SK-N-SH (cell line): Measurements from ENCODE around the gene IKZF2. TPM values are rescaled to one million over a fixed set of nuclear protein-coding genes. Genes with fewer than 3 reads are reported as not detected.

Experiments
- CTCF ChIA-PET: fragments of 300-600, 350-600 bp; formaldehyde crosslinking; extraction: SDS; loops from one replicate; lab custom pipeline; 2021; lab: Yijun Ruan, JAX
- POLR2A ChIA-PET: fragments of 350-600 bp; sonication (Branson Sonifier 250); formaldehyde crosslinking; extraction: SDS; loops from one replicate; lab custom pipeline; 2020; ENCODE audit warnings: antibody characterized with exemption, inconsistent platforms; lab: Yijun Ruan, JAX
- DNase-seq: peaks from one replicate; pipeline ENCODE4 v3.0.0; 2012
- H2AFZ ChIP-seq: fragments of 200-600 bp; sonication (generic); 2 replicates; pipeline ENCODE4 v1.8.1; 2016; ENCODE audit warnings: antibody characterized with exemption, mild to moderate bottlenecking, low read depth
- H3F3A ChIP-seq: fragments of 200-600 bp; sonication (generic); replicated peaks from 2 replicates; pipeline ENCODE3; 2016; ENCODE audit warnings: antibody characterized with exemption, mild to moderate bottlenecking; ENCODE audit not compliant: insufficient read depth
- H3K27ac ChIP-seq, 2 experiments: fragments of 200-500 bp in 1 of 2; fragments of 200-600 bp in 1 of 2; sonication (Bioruptor generic) in 1 of 2; sonication (generic), shearing (Covaris generic) in 1 of 2; 2 replicates each; pipeline versions ENCODE4 v1.5.1 to v1.6.1; 2014 to 2016; ENCODE audit warnings: low read depth in 2 of 2, inconsistent platforms in 1 of 2, low read length in 1 of 2, mild to moderate bottlenecking in 1 of 2, mixed read lengths in 1 of 2
- H3K27me3 ChIP-seq: fragments of 200-600 bp; sonication (generic), shearing (Covaris generic); 2 replicates; pipeline ENCODE4 v1.6.1; 2016; ENCODE audit warnings: mixed run types; ENCODE audit not compliant: insufficient read depth
- H3K36me3 ChIP-seq, 2 experiments: fragments of 200-500 bp in 1 of 2; fragments of 200-600 bp in 1 of 2; sonication (Bioruptor generic) in 1 of 2; sonication (generic) in 1 of 2; replicated peaks in 1 of 2; 2 replicates each; pipeline versions ENCODE3 to v1.5.1; 2014 to 2016; ENCODE audit warnings: low read length in 1 of 2, mild to moderate bottlenecking in 1 of 2; ENCODE audit not compliant: insufficient read depth in 2 of 2, control insufficient read depth in 1 of 2
- H3K4me1 ChIP-seq, 2 experiments: fragments of 200-500 bp in 1 of 2; fragments of 200-600 bp in 1 of 2; sonication (Bioruptor generic) in 1 of 2; sonication (generic), shearing (Covaris generic) in 1 of 2; 2 replicates each; pipeline versions ENCODE4 v1.5.1 to v1.6.1; 2014 to 2016; ENCODE audit warnings: low read depth in 1 of 2, low read length in 1 of 2, mixed run types in 1 of 2; ENCODE audit not compliant: insufficient read depth in 2 of 2, control insufficient read depth in 1 of 2
- H3K4me2 ChIP-seq: fragments of 200-600 bp; sonication (generic), shearing (Covaris generic); 2 replicates; pipeline ENCODE4 v1.6.1; 2017; ENCODE audit warnings: mixed run types
- H3K4me3 ChIP-seq, 2 experiments: fragments of 200-500 bp in 1 of 2; fragments of 200-600 bp in 1 of 2; sonication (Bioruptor generic) in 1 of 2; sonication (generic), shearing (Covaris generic) in 1 of 2; 2 replicates each; pipeline versions ENCODE4 v1.5.1 to v1.8.1; 2014 to 2016; ENCODE audit warnings: low read depth in 2 of 2, inconsistent platforms in 1 of 2, low read length in 1 of 2, mild to moderate bottlenecking in 1 of 2, mixed read lengths in 1 of 2, moderate library complexity in 1 of 2
- H3K79me2 ChIP-seq: fragments of 200-600 bp; sonication (generic); 2 replicates; pipeline ENCODE4 v1.8.1; 2017; ENCODE audit warnings: mild to moderate bottlenecking; ENCODE audit not compliant: insufficient read depth
- H3K9ac ChIP-seq: fragments of 200-600 bp; sonication (generic); 2 replicates; pipeline ENCODE4 v1.6.1; 2017; ENCODE audit warnings: mixed run types
- H3K9me2 ChIP-seq: fragments of 200-600 bp; sonication (generic); 2 replicates; pipeline ENCODE4 v1.6.1; 2017; ENCODE audit warnings: mixed run types
- H3K9me3 ChIP-seq: fragments of 200-600 bp; sonication (generic); 2 replicates; pipeline ENCODE4 v1.6.1; 2017; ENCODE audit warnings: mixed run types, mild to moderate bottlenecking, moderate library complexity
- H4K20me1 ChIP-seq: fragments of 200-600 bp; sonication (generic); 2 replicates; pipeline ENCODE4 v1.6.1; 2017; ENCODE audit warnings: mild to moderate bottlenecking, mixed run types; ENCODE audit not compliant: insufficient read depth
- CHD2 ChIP-seq: fragments of 150-350 bp; IDR thresholded peaks from 2 replicates; pipeline ENCODE4 v1.6.1; 2018; ENCODE audit warnings: low read length; ENCODE audit not compliant: partially characterized antibody
- EZH2phosphoT487 ChIP-seq: fragments of 200-600 bp; sonication (generic); IDR thresholded peaks from 2 replicates; pipeline ENCODE4 v1.6.1; 2017; ENCODE audit warnings: low read depth, mixed run types, mild to moderate bottlenecking, antibody characterized with exemption, moderate library complexity, borderline replicate concordance
- FOXJ3 ChIP-seq: sonication (generic); formaldehyde crosslinking; IDR thresholded peaks from 2 replicates; pipeline ENCODE4 v1.5.1; 2020; ENCODE audit warnings: mild to moderate bottlenecking, missing genetic modification reagents
- GATA2 ChIP-seq: sonication (generic); formaldehyde crosslinking; IDR thresholded peaks from 2 replicates; pipeline ENCODE4 v1.5.0; 2020; ENCODE audit warnings: mild to moderate bottlenecking, missing genetic modification reagents
- NFIC ChIP-seq: IDR thresholded peaks from 2 replicates; pipeline ENCODE4 v1.4.0; 2012; ENCODE audit warnings: borderline replicate concordance
- RFX5 ChIP-seq: IDR thresholded peaks from 2 replicates; pipeline ENCODE4 v1.6.1; 2012; ENCODE audit warnings: mild to moderate bottlenecking, improper control_type of control experiment, low read length
- RXRA ChIP-seq: IDR thresholded peaks from 2 replicates; pipeline ENCODE4 v1.4.0; 2012; ENCODE audit warnings: low read depth, mild to moderate bottlenecking, borderline replicate concordance
- SMC3 ChIP-seq: IDR thresholded peaks from 2 replicates; pipeline ENCODE4 v1.6.1; 2012; ENCODE audit warnings: low read depth, low read length, improper control_type of control experiment
- TAF1 ChIP-seq: IDR thresholded peaks from 2 replicates; pipeline ENCODE4 v1.6.1; 2012; ENCODE audit warnings: low read depth, mild to moderate bottlenecking, low read length, moderate library complexity, borderline replicate concordance
- TEAD4 ChIP-seq: IDR thresholded peaks from 2 replicates; pipeline ENCODE4 v1.4.0; 2012; ENCODE audit warnings: mild to moderate bottlenecking, borderline replicate concordance; ENCODE audit not compliant: insufficient read depth
- WGBS: methylation state at CpG from one replicate; pipeline ENCODE4 v1.1.6; 2017; ENCODE audit warnings: low lambda C conversion rate; 5-methylcytosine and 5-hydroxymethylcytosine counted together
- polyA plus RNA-seq, 3 experiments: library from polyadenylated mRNA; depleted of rRNA; stranded (reverse); fragments of >200 nt; gene quantifications; 2 replicates each; pipeline ENCODE4 v1.2.3, GENCODE V29; 2012
- TF ChIP-seq, protein P1 (sequence below): IDR thresholded peaks from 2 replicates; pipeline ENCODE4; 2012
- TF ChIP-seq, protein P2 (sequence below): fragments of 200-600 bp; sonication (generic); IDR thresholded peaks from 2 replicates; pipeline ENCODE4 v1.6.1; 2017; ENCODE audit warnings: antibody characterized with exemption, mild to moderate bottlenecking, moderate library complexity
- TF ChIP-seq, protein P3 (sequence below): IDR thresholded peaks from 2 replicates; pipeline ENCODE4 v1.6.1; 2012; ENCODE audit warnings: mild to moderate bottlenecking, low read depth, low read length, moderate library complexity
- TF ChIP-seq, protein P4 (sequence below): fragments of 150-350 bp; IDR thresholded peaks from 2 replicates; pipeline ENCODE4 v1.6.1; 2017; ENCODE audit warnings: antibody characterized with exemption, low read length, low read depth, borderline replicate concordance

The IKZF2 gene
- polyA plus RNA-seq, 1 of the 3 experiments (the other 2 are of a cell fraction): 1.3 TPM

DNA sequence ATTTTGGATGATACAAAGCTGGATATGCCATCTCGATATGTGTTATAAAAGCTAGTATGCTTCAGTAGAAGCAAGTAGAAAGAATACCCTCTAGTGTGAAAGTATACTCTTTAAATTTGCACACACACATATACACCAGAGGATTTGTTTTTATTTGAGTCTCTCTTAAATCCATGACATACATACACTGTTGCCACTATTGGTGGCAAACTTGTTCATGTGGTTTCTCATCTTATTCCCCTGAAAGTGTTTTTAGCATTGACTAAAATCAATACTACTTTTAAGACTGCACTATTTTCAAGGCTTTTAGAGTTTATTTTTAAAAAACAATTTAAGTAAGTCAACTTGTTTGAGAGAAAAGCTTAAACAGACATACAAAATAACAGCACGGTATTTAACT, 137.4 kb downstream of the IKZF2 start:
- CTCF ChIA-PET: interaction anchor here (1.3 kb wide), 1 partner anchor 43 kb away, joined by 3 read pairs; no protein-coding TSS in a partner anchor

More for the DNA sequence above, 137.4 kb downstream of the IKZF2 start:
- Histone ChIP-seq H3K79me2 (no peaks in the 10 kb centered on the region), H3K9me2 (no peaks in the 10 kb centered on the region), H3K27me3 (no peaks in the 10 kb centered on the region), H3K4me2 (no peak overlapping the region), H3K4me3 (no peak overlapping the region), H3K27ac (no peak overlapping the region), H2AFZ (no peak overlapping the region), H3K9ac (no peak overlapping the region), H3K36me3 (no peaks in the 10 kb centered on the region), H3K4me1 (no peaks in the 10 kb centered on the region), H4K20me1 (no peaks in the 10 kb centered on the region), H3K9me3 (no peaks in the 10 kb centered on the region), H3F3A (no peaks in the 10 kb centered on the region)
- no peak for DNase-seq
- TF ChIP-seq, protein P1, sequence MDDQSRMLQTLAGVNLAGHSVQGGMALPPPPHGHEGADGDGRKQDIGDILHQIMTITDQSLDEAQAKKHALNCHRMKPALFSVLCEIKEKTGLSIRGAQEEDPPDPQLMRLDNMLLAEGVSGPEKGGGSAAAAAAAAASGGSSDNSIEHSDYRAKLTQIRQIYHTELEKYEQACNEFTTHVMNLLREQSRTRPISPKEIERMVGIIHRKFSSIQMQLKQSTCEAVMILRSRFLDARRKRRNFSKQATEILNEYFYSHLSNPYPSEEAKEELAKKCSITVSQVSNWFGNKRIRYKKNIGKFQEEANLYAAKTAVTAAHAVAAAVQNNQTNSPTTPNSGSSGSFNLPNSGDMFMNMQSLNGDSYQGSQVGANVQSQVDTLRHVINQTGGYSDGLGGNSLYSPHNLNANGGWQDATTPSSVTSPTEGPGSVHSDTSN: no peak
- TF ChIP-seq CHD2 (no peak), FOXJ3 (CRISPR knock-in tag) (no peak), RXRA (no peak), SMC3 (no peak), NFIC (no peak), EZH2phosphoT487 (no peak), GATA2 (CRISPR knock-in tag) (no peak), RFX5 (no peak), TAF1 (no peak), TEAD4 (no peak)
- TF ChIP-seq, protein P2, sequence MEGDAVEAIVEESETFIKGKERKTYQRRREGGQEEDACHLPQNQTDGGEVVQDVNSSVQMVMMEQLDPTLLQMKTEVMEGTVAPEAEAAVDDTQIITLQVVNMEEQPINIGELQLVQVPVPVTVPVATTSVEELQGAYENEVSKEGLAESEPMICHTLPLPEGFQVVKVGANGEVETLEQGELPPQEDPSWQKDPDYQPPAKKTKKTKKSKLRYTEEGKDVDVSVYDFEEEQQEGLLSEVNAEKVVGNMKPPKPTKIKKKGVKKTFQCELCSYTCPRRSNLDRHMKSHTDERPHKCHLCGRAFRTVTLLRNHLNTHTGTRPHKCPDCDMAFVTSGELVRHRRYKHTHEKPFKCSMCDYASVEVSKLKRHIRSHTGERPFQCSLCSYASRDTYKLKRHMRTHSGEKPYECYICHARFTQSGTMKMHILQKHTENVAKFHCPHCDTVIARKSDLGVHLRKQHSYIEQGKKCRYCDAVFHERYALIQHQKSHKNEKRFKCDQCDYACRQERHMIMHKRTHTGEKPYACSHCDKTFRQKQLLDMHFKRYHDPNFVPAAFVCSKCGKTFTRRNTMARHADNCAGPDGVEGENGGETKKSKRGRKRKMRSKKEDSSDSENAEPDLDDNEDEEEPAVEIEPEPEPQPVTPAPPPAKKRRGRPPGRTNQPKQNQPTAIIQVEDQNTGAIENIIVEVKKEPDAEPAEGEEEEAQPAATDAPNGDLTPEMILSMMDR: no peak
- TF ChIP-seq, protein P3, sequence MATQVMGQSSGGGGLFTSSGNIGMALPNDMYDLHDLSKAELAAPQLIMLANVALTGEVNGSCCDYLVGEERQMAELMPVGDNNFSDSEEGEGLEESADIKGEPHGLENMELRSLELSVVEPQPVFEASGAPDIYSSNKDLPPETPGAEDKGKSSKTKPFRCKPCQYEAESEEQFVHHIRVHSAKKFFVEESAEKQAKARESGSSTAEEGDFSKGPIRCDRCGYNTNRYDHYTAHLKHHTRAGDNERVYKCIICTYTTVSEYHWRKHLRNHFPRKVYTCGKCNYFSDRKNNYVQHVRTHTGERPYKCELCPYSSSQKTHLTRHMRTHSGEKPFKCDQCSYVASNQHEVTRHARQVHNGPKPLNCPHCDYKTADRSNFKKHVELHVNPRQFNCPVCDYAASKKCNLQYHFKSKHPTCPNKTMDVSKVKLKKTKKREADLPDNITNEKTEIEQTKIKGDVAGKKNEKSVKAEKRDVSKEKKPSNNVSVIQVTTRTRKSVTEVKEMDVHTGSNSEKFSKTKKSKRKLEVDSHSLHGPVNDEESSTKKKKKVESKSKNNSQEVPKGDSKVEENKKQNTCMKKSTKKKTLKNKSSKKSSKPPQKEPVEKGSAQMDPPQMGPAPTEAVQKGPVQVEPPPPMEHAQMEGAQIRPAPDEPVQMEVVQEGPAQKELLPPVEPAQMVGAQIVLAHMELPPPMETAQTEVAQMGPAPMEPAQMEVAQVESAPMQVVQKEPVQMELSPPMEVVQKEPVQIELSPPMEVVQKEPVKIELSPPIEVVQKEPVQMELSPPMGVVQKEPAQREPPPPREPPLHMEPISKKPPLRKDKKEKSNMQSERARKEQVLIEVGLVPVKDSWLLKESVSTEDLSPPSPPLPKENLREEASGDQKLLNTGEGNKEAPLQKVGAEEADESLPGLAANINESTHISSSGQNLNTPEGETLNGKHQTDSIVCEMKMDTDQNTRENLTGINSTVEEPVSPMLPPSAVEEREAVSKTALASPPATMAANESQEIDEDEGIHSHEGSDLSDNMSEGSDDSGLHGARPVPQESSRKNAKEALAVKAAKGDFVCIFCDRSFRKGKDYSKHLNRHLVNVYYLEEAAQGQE: no peak
- TF ChIP-seq, protein P4, sequence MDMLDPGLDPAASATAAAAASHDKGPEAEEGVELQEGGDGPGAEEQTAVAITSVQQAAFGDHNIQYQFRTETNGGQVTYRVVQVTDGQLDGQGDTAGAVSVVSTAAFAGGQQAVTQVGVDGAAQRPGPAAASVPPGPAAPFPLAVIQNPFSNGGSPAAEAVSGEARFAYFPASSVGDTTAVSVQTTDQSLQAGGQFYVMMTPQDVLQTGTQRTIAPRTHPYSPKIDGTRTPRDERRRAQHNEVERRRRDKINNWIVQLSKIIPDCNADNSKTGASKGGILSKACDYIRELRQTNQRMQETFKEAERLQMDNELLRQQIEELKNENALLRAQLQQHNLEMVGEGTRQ: no peak
- 90% methylated on average over 2 of the region's 2 CpGs for WGBS
- POLR2A ChIA-PET: no interaction called here
